Left renal cortex interstitium (tissue), 4 donors: ENCODE measurements around the gene RCAN3. TPM values are rescaled to one million over a fixed set of nuclear protein-coding genes. Genes with fewer than 3 reads are reported as not detected.

Experiments used
- DNase-seq, 4 donors: peaks; one replicate each; pipeline ENCODE4 v3.0.0-alpha.2; 2013; ENCODE audit warnings: low read depth in 4 of 4, low spot score in 2 of 4, missing footprints in 1 of 4
- polyA plus RNA-seq, 4 donors: library from polyadenylated mRNA; unstranded; fragments of 120-200 nt; gene quantifications; one replicate each; pipeline ENCODE4 v1.2.1, GENCODE V29; 2013; ENCODE audit not compliant: insufficient read length in 4 of 4

The RCAN3 gene
- polyA plus RNA-seq, 4 donors: 8.2 to 11.5 (median 9.4) TPM

DNA sequence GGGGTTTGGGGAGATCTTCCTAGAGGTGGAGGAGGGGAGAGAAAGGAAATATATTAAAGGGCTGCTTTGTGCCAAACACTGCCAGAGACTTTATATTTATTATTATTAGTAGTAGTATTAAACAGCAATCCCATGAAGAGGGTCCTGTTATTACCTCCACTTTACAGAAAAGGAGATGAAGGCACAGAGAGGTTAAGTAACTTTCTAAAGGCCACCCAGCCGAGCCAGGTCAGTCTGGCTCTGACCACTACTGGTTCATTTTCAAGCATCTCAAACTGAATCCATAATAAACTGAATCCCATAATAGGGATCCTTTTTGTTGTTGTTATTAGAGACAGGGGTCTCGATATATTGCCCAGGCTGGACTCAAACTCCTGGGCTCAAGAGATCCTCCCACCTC, 65.8 kb downstream of the RCAN3 start:
- no peak for DNase-seq

DNA sequence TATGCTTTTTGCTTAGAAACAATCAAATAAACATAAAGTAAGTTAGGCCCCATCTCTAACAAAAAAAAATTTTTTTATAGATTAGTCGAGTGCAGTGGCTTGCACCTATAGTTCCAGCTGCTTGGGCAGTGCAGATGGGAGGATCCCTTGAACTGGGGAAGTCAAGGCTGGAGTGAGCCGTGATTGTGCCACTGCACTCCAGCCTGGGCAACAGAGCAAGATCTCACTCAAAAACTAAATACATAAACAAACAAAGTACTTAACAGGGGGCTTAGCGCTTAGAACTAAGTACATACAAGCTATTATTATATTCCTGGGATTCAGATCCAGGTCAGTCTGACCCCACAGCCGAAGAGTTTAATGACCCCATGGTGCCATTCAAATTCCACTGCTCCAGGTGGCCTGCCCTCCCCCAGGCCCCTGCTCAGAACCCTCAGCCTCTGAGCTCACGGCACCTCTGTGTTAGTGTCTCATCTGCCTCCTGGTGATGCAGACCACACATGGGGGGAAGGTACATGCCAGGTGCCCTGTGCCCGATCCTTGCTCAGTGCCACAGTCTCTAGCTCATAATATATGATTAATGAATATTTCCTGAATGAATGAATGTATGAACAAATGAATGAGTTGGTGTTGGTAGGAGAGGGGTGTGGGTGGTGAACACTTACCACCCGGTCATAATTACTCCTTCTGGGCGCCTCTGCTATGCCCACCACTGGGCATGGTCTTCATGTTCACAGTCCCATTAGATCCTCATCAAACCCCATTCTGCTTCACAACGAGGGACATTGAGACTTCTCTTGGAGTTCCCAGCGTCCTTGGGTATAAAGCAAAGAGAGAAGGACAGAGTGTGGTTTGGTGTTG, 67.9 kb downstream of the RCAN3 start:
- DNase-seq: no peak

DNA sequence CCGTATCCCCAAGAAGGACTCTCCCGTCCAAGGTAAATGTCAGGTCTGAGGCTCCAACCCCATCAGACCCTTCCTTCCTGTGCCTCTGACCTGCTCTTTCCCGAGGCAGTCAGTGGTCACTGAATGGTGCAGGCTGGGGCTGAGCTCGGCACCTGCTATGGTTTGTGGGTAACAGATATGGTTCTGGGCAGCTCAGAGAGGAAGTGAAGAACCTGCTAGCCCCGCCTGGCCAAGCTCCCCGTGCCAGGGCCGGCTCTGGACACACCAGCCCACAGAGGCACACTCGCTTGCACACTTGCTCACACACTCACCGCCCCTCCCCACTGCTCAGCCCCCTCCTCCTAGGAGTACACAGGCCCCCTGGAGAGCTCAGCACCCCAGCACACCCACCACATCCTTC, 69.7 kb downstream of the RCAN3 start:
- DNase-seq: no peak

DNA sequence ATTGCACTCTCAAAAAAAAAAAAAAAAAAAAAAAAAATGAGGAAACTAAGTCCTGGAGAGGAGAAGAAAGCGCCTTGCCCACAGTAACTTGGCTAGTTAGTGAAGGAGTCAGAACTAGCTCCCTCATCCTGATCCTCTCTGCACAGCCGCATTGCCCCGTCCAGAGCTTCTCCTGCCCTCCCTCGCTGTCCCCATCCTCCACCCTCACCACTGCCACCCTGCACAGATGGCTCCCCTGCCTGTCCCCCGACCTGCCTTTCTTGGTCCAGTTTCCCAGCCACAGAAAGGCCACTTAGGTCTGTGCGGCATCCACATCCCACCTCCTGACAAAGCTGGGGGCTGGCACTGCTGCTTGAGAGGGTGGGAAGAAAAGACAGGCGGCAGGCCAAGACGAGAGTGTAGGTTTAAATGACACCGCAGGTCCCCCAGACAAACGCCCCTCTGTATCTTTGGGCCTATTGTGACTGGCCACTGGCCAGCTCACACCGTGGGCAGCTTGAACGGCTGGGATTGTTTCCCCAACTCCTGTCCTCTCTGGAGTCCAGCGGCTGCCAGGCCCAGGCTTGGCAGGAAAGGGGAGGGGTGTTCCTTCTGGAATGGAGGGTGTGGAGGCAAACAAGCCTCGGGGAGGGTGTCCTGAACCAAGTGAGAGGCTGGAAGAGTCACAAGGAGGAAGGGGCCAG, 73.4 kb downstream of the RCAN3 start:
- no peak for DNase-seq

DNA sequence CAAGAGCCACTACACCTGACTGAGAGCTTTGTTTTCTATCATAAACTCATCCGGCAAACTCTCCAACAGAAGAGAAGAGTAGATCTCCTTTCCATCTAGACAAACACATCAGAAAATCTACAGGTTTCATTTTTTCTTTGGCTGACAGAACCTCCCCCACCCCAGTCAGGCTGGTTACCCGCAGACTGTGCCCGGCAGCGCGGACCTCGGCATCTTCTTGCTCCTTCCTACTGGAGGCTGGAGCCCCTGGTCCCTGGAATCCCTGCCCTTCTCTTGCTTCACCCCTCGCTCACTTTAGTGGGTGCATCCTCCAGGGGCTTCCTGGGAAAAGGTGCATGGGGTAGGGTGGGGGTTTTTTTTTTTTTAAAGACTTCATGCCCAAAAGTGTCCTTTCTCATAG, 76.2 kb downstream of the RCAN3 start:
- DNase-seq: no peak

DNA sequence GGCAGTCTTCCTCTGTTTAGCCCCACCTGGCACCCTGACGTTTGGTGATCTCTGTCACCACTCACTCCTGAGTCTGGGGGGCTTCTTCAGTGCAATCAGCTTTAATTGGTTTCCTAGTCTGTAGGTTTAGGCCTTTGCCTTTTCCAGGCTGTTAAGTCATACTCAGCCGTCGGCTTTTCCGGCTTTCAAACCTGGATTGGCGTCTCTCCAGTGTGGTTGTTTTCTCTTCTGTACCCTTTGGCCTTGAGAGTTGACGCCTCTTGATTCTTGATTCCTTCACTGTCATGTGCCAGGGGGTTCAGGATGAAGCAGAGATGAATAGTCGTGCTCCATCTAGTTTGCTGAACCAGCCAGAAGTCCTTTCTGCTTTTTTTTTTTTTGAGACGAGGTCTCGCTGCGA, 78.1 kb downstream of the RCAN3 start:
- DNase-seq: no peak

DNA sequence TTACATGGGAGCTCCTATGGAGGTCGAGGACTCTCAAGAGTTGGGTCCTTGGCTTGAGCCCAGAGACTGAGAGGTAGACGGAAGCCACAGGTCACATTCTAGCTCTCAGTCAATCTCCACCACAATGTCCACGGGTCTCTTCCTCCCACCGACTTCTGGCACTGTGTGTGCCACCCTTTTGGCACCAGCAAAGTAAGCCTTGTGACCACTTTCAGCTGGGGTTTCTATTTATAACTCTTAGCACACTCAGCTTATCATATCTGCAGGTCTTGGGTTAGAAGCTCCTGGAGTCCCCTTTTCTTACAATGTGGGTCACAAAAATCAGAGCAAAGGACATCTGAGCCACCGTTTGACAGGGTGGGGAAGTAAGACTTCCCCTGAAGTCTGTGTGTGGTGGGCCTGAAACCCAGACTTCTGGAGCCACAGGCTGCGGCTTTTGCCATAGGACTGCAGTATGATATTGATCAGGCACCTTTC, 81.6 kb downstream of the RCAN3 start:
- DNase-seq: no peak

DNA sequence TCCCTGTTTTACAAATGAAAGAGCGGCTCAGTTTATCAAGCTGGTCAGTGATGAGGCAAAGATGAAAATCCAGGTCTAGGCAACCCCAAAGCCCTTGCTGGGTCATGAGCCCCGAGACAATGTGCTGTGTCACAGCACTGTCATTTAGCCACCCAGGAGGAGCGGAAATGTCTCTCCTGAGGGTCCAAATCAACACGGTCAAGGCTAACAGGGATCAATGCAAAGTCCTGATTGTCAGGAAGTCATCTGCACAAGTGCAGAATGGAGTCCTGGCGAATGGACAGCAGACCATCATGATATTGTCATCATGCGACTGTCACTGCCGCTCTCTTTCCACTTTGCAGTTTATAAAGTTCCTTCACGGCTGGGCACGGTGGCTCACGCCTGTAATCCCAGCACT, 83.5 kb downstream of the RCAN3 start:
- no peak for DNase-seq

DNA sequence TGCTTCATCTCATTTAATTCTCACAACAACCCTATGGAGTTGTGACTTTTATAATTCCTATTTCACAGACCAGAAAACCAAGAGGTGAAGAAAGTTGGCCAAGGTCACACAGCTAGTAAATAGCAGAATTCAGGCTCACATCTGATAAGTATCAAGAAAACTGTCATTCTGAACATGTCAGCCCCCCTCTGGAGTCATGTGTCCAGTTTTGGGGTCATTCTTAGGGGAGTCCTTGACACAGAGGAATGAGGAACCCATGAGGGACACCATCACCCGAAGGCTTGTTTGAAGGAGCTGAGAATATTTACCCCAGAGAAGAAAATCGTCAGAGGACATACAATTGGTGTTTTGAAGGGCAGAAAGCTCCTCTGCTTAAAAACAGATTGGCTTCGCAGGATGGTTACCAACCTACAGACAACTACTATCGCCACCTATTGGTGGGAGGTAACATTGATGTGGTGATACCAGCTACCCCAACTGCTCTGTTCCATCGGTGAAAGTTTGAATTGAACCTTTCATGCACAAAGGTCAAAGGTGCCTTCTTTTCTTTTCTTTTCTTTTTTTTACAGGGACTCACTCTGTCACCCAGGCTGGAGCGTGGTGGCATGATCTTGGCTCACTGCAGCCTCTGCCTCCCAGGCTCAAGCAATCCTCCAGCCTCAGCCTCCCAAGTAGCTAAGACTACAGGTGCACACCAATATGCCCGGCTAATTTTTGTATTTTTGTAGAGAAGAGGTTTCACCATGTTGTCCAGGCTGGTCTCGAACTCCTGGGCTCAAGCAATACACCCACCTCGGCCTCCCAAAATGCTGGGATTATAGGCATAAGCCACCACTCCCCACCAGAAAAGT, 84.6 kb downstream of the RCAN3 start:
- peak in 1 of 4 donors; percentile 44 for DNase-seq

GRCh38 chr1:24588573-24588972, 85.9 kb downstream of the RCAN3 start:
- DNase-seq: no peak

DNA sequence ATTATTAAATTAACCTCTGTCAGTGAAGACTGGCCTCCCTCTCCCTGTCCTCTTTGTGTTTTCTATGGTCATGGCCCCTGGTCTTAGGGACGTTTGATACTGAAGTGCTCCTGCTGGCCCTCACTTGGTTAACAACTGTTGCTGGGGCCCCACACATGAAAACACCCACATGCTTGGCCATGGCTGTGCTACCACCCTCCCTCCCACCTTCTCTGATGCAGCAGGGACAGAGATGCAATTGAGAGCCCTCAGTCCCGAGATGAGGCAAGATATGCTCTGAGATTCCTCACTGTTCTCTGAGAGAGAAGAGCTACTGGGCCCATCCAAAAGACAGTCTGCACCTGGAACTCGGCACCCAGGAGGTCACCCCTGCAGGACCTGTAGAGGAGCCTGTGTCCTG, 86.6 kb downstream of the RCAN3 start:
- DNase-seq: no peak

Other genes starting within 250 kb of the RCAN3 start
- gene GRHL3, start 183.5 kb upstream of the RCAN3 start, polyA plus RNA-seq: 1 to 10 TPM; 2.7 to 6.1 (median 4.5) TPM
- 10 to 100 TPM; 10.7 to 13.7 (median 12.0) TPM for gene STPG1, start 89.1 kb upstream of the RCAN3 start, polyA plus RNA-seq
- gene NIPAL3, start 87.0 kb upstream of the RCAN3 start, polyA plus RNA-seq: 10 to 100 TPM; 20.4 to 22.7 (median 21.2) TPM
- gene NCMAP, start 53.3 kb downstream of the RCAN3 start, polyA plus RNA-seq: under 1 TPM; 0.66 to 0.96 (median 0.79) TPM
- 100 to 1,000 TPM in 3 of 4 donors, 10 to 100 TPM in 1; 96.0 to 193 (median 143) TPM for gene SRRM1, start 140.5 kb downstream of the RCAN3 start, polyA plus RNA-seq
- 100 to 1,000 TPM; 156 to 191 (median 179) TPM for gene CLIC4, start 242.6 kb downstream of the RCAN3 start, polyA plus RNA-seq